A673 (cell line): ENCODE measurements around the gene SNRPD1.

Experiments used
- CTCF ChIP-seq: fragments of 300-800, 200-600 bp; sonication (generic); conservative IDR thresholded peaks from 2 replicates; pipeline ENCODE4 v1.5.1; 2017; ENCODE audit warnings: low read depth, mild to moderate bottlenecking, antibody characterized with exemption, low read length, moderate library complexity, mixed read lengths
- EZH2 ChIP-seq: fragments of 200-600 bp; sonication (generic); IDR thresholded peaks from 2 replicates; pipeline ENCODE4 v1.6.1; 2017; ENCODE audit warnings: borderline replicate concordance, low read depth, mild to moderate bottlenecking, mixed read lengths, antibody characterized with exemption, low read length; ENCODE audit not compliant: poor library complexity, severe bottlenecking

- TF ChIP-seq EZH2 (no peak), CTCF (peak; percentile 96)
Measured at GRCh38 chr18:21612125-21613039, at the start of gene SNRPD1.
